Neural progenitor cell (in vitro differentiated cells): Measurements from ENCODE around the gene DISP2. TPM values are rescaled to one million over a fixed set of nuclear protein-coding genes. Genes with fewer than 3 reads are reported as not detected.

Source experiments
- DNase-seq: peaks from one replicate; pipeline ENCODE4 v3.0.0-alpha.2; 2016; ENCODE audit warnings: low spot score
- H2AFZ ChIP-seq: fragments of 200-600 bp; sonication (generic); replicated peaks from 2 replicates; pipeline ENCODE4 v1.6.1; 2016; ENCODE audit warnings: antibody characterized with exemption
- H3F3A ChIP-seq: fragments of 200-600 bp; sonication (generic); 2 replicates; pipeline ENCODE4 v1.6.1; 2016; ENCODE audit warnings: antibody characterized with exemption, low read depth
- H3K27ac ChIP-seq: fragments of 200-600 bp; sonication (generic); 2 replicates; pipeline ENCODE4 v1.5.1; 2016; ENCODE audit warnings: mild to moderate bottlenecking
- H3K27me3 ChIP-seq: fragments of 200-600 bp; sonication (generic); 2 replicates; pipeline ENCODE4 v1.6.1; 2016; ENCODE audit warnings: mild to moderate bottlenecking, moderate library complexity
- H3K36me3 ChIP-seq: fragments of 200-600 bp; sonication (generic); 2 replicates; pipeline ENCODE4 v1.5.1; 2016
- H3K4me1 ChIP-seq: fragments of 200-600 bp; sonication (generic); 2 replicates; pipeline ENCODE4 v1.6.1; 2016; ENCODE audit warnings: mixed run types
- H3K4me2 ChIP-seq: fragments of 200-600 bp; sonication (generic); 2 replicates; pipeline ENCODE4 v1.6.1; 2016
- H3K4me3 ChIP-seq: fragments of 200-600 bp; sonication (generic); 2 replicates; pipeline ENCODE4 v1.5.1; 2016
- H3K79me2 ChIP-seq: fragments of 200-600 bp; sonication (generic); 2 replicates; pipeline ENCODE4 v1.6.1; 2016; ENCODE audit warnings: low read depth
- H3K9ac ChIP-seq: fragments of 200-600 bp; sonication (generic); 2 replicates; pipeline ENCODE4 v1.6.1; 2016
- H3K9me3 ChIP-seq: fragments of 200-600 bp; sonication (generic); 2 replicates; pipeline ENCODE4 v1.5.1; 2016; ENCODE audit warnings: low read depth
- H4K20me1 ChIP-seq: fragments of 200-600 bp; sonication (generic); 2 replicates; pipeline ENCODE4 v1.6.1; 2016; ENCODE audit warnings: low read depth
- H3K27ac Mint-ChIP-seq: 3 replicates; pipeline ENCODE4 v1.8.0; 2021; ENCODE audit warnings: mixed read lengths
- H3K27me3 Mint-ChIP-seq: 2 replicates; pipeline ENCODE4 v1.8.0; 2022; ENCODE audit warnings: low read depth, mild to moderate bottlenecking, inconsistent platforms, moderate library complexity, mixed read lengths; ENCODE audit not compliant: insufficient read depth
- H3K36me3 Mint-ChIP-seq: 3 replicates; pipeline ENCODE4 v1.8.0; 2021; ENCODE audit warnings: mixed read lengths
- H3K4me1 Mint-ChIP-seq: 3 replicates; pipeline ENCODE4 v1.8.0; 2021; ENCODE audit warnings: mixed read lengths
- H3K4me3 Mint-ChIP-seq: 3 replicates; pipeline ENCODE4 v1.8.0; 2021; ENCODE audit warnings: mild to moderate bottlenecking, moderate library complexity, mixed read lengths
- H3K9me3 Mint-ChIP-seq: 3 replicates; pipeline ENCODE4 v1.8.0; 2020; ENCODE audit warnings: mixed read lengths
- EZH2 ChIP-seq: fragments of 200-600 bp; sonication (generic); IDR thresholded peaks from 2 replicates; pipeline ENCODE4 v1.6.1; 2017; ENCODE audit warnings: antibody characterized with exemption, mild to moderate bottlenecking, moderate library complexity
- EZH2phosphoT487 ChIP-seq: fragments of 200-600 bp; sonication (generic); IDR thresholded peaks from 2 replicates; pipeline ENCODE4 v1.6.1; 2017; ENCODE audit warnings: antibody characterized with exemption
- total RNA-seq: library from RNA; depleted of rRNA; stranded (reverse); fragments of >200 nt; gene quantifications from 2 replicates; pipeline ENCODE4 v1.2.3, GENCODE V29; 2015; ENCODE audit warnings: low replicate concordance
- TF ChIP-seq, protein P1 (sequence below): fragments of 200-600 bp; sonication (generic); IDR thresholded peaks from 2 replicates; pipeline ENCODE4 v1.5.1; 2017; ENCODE audit warnings: antibody characterized with exemption, mild to moderate bottlenecking

The DISP2 gene
- total RNA-seq, 1 donor from 2014 or later = not detected

DNA sequence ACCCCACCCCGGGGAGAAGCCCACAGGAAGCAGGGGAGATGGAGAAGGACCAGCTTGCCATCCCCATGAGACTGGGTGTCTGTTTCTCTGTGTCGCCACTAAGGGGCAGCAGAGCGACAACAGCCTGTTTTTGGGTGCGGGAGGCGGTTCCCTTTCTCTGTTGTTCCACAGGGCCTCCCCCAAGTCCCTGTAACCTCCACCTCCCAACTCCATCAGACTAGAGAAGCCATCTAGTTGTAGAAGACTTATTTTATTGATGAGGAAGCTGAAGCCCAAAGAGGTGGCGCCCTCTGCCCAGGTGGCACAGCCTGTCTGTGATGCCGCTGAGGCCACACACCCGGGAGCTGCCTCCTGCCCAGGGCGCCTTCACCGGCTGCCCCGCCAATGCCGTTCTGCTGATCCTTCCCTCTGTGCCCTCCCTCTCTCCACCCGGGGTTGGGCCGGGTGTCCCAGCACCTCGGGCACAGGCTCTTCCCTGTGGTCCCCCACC lies 13.3 kb upstream of the DISP2 start:
- no peak overlapping the region for H3K9ac ChIP-seq
- Mint-ChIP-seq H3K9me3 (no peaks in the 10 kb centered on the region), H3K27ac (no peak overlapping the region), H3K27me3 (peaks cover 17% of the 10 kb centered on the region), H3K4me1 (peaks cover 13% of the 10 kb centered on the region), H3K36me3 (no peaks in the 10 kb centered on the region), H3K4me3 (peak overlapping the region; percentile 43)
- no peak overlapping the region for H3K4me3 ChIP-seq
- peak overlapping the region; percentile 74 for H2AFZ ChIP-seq
- peaks cover 11% of the 10 kb centered on the region for H3K4me1 ChIP-seq
- H3F3A ChIP-seq = no peaks in the 10 kb centered on the region
- no peaks in the 10 kb centered on the region for H3K79me2 ChIP-seq
- no peaks in the 10 kb centered on the region for H4K20me1 ChIP-seq
- H3K4me2 ChIP-seq = no peak overlapping the region
- H3K27ac ChIP-seq = no peak overlapping the region
- H3K36me3 ChIP-seq = no peaks in the 10 kb centered on the region
- TF ChIP-seq EZH2 (no peak), EZH2phosphoT487 (no peak)
- TF ChIP-seq, protein P1, sequence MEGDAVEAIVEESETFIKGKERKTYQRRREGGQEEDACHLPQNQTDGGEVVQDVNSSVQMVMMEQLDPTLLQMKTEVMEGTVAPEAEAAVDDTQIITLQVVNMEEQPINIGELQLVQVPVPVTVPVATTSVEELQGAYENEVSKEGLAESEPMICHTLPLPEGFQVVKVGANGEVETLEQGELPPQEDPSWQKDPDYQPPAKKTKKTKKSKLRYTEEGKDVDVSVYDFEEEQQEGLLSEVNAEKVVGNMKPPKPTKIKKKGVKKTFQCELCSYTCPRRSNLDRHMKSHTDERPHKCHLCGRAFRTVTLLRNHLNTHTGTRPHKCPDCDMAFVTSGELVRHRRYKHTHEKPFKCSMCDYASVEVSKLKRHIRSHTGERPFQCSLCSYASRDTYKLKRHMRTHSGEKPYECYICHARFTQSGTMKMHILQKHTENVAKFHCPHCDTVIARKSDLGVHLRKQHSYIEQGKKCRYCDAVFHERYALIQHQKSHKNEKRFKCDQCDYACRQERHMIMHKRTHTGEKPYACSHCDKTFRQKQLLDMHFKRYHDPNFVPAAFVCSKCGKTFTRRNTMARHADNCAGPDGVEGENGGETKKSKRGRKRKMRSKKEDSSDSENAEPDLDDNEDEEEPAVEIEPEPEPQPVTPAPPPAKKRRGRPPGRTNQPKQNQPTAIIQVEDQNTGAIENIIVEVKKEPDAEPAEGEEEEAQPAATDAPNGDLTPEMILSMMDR = peak; percentile 73
- H3K27me3 ChIP-seq = no peaks in the 10 kb centered on the region
- peak; percentile 72 for DNase-seq
- no peaks in the 10 kb centered on the region for H3K9me3 ChIP-seq

GRCh38 chr15:40345225-40345866 lies 12.7 kb upstream of the DISP2 start:
- no peaks in the 10 kb centered on the region for H3K27me3 ChIP-seq
- H4K20me1 ChIP-seq = no peaks in the 10 kb centered on the region
- H2AFZ ChIP-seq = no peak overlapping the region
- peaks cover 22% of the 10 kb centered on the region for H3K27me3 Mint-ChIP-seq
- peaks cover 13% of the 10 kb centered on the region for H3K4me1 Mint-ChIP-seq
- H3K9me3 Mint-ChIP-seq = no peaks in the 10 kb centered on the region
- H3K27ac Mint-ChIP-seq = no peak overlapping the region
- H3K9me3 ChIP-seq = no peaks in the 10 kb centered on the region
- DNase-seq = no peak
- H3F3A ChIP-seq = no peaks in the 10 kb centered on the region
- H3K4me3 Mint-ChIP-seq = no peak overlapping the region
- peaks cover 8% of the 10 kb centered on the region for H3K4me1 ChIP-seq
- TF ChIP-seq EZH2 (no peak), EZH2phosphoT487 (no peak)
- TF ChIP-seq, protein P1 = no peak
- no peak overlapping the region for H3K27ac ChIP-seq
- no peaks in the 10 kb centered on the region for H3K79me2 ChIP-seq
- no peaks in the 10 kb centered on the region for H3K36me3 Mint-ChIP-seq
- H3K9ac ChIP-seq = no peak overlapping the region
- H3K4me3 ChIP-seq = no peak overlapping the region
- H3K4me2 ChIP-seq = no peak overlapping the region
- no peaks in the 10 kb centered on the region for H3K36me3 ChIP-seq

DNA sequence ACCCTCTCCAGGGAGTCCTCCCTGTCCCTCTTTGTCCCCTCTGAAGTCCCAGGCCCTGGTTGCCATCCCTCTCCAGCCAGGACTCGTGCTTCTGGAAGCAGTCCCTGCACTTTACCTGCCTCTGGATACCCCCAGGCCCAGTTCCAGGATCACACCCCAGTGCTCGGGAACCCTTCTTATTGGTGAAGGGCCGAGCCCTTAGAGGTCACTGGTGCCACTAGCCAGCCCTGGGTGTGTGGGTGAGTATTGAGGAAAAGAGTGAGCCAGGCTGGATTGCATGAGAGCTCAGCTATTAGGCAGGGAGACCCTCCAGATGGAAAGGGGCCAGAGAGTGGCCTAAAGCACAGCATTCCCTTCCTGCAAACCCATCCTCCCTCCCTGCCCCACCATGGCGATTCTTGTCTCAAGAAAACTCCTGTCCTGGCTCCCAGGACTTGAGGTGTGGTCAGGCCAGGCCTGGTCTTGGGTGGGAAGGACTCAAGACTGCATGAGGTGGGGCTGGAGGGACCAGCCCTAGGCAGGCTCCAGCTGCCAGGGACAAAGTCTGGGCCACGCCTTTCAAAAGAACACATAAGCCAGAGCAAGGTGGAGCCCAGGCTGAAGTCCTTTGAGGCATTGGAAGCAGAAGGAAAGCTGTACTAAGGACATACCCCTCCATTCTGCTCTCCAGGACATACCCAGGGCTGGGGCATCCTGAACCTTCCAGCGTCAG lies 12.0 kb upstream of the DISP2 start:
- Histone ChIP-seq H3K4me3 (no peak overlapping the region), H3F3A (no peaks in the 10 kb centered on the region), H3K36me3 (no peaks in the 10 kb centered on the region), H3K79me2 (no peaks in the 10 kb centered on the region), H3K4me2 (no peak overlapping the region), H3K27me3 (no peaks in the 10 kb centered on the region), H2AFZ (no peak overlapping the region), H3K27ac (no peak overlapping the region), H3K4me1 (peaks cover 1% of the 10 kb centered on the region), H3K9me3 (no peaks in the 10 kb centered on the region), H4K20me1 (no peaks in the 10 kb centered on the region), H3K9ac (no peak overlapping the region)
- no peaks in the 10 kb centered on the region for H3K9me3 Mint-ChIP-seq
- H3K4me1 Mint-ChIP-seq = peaks cover 12% of the 10 kb centered on the region
- no peaks in the 10 kb centered on the region for H3K36me3 Mint-ChIP-seq
- no peak overlapping the region for H3K4me3 Mint-ChIP-seq
- no peak overlapping the region for H3K27ac Mint-ChIP-seq
- no peak for DNase-seq
- TF ChIP-seq EZH2phosphoT487 (no peak), EZH2 (no peak)
- TF ChIP-seq, protein P1 = no peak
- peaks cover 26% of the 10 kb centered on the region for H3K27me3 Mint-ChIP-seq
